ENCODE data around the gene IL34. TPM values are rescaled to one million over a fixed set of nuclear protein-coding genes. Genes with fewer than 3 reads are reported as not detected.

Gene IL34
- total RNA-seq, 1 experiment from 2014 or later: not detected

- Histone ChIP-seq H3K9me3 (ENCODE audit: low read length) (no peaks in the 10 kb centered on the region), H3K36me3 (ENCODE audit: insufficient read depth, low read length) (no peaks in the 10 kb centered on the region), H3K9me2 (replicated peaks; ENCODE audit: insufficient read depth, low read length) (no peaks in the 10 kb centered on the region), H3K27me3 (ENCODE audit: low read length) (no peaks in the 10 kb centered on the region), H3K4me2 (ENCODE audit: low read depth, low read length, poor library complexity, severe bottlenecking) (no peak overlapping the region), H3K4me3 (ENCODE audit: low read length) (no peak overlapping the region), H3K27ac (ENCODE audit: low read length) (no peak overlapping the region), H3K4me1 (ENCODE audit: low read length) (no peaks in the 10 kb centered on the region), H3K79me2 (ENCODE audit: low read length) (no peaks in the 10 kb centered on the region), H3K9ac (ENCODE audit: low read length) (no peak overlapping the region), H4K20me1 (ENCODE audit: insufficient read depth, low read depth, low read length) (no peaks in the 10 kb centered on the region), H2AFZ (ENCODE audit: low read length) (no peak overlapping the region)
- DNase-seq: no peak
These were observed 50.7 kb downstream of the IL34 start for GRCh38 chr16:70696952-70697593.

DNA sequence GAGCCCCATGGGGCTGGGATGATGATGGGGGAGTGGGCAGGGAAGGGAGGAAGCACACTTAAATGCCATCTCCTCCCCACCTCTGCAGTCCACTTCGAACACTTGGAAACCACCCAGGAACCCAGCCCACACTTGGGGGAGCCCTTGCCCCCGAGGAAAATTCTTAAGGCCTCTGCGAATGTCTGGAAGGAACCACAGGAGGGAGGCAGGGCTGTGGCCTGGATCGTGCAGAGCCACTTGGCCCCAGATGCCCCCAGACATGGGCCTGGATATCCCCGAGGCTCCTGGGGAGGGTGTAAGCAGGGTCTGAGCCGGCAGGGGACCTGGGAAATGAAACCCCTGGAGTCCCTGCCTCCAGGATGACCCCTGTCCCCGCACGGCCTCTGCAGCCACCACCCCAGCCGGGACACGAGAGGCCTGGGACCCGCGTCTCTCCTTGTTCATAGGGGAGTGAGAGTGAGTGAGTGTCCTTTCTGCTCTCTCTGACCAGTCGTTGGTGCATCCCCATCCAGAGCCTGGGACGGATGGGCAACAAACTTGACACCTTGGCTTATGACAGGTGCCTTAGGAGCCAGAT, 51.3 kb downstream of the IL34 start:
- DNase-seq: no peak
- H3K9ac ChIP-seq (ENCODE audit: low read length): no peak overlapping the region
- H2AFZ ChIP-seq (ENCODE audit: low read length): no peak overlapping the region
- no peak overlapping the region for H3K4me3 ChIP-seq (ENCODE audit: low read length)
- H3K27ac ChIP-seq (ENCODE audit: low read length): no peak overlapping the region
- no peaks in the 10 kb centered on the region for H4K20me1 ChIP-seq (ENCODE audit: insufficient read depth, low read depth, low read length)
- no peaks in the 10 kb centered on the region for H3K27me3 ChIP-seq (ENCODE audit: low read length)
- no peaks in the 10 kb centered on the region for H3K36me3 ChIP-seq (ENCODE audit: insufficient read depth, low read length)
- no peaks in the 10 kb centered on the region for H3K9me3 ChIP-seq (ENCODE audit: low read length)
- no peaks in the 10 kb centered on the region for H3K4me1 ChIP-seq (ENCODE audit: low read length)
- no peaks in the 10 kb centered on the region for H3K9me2 ChIP-seq (replicated peaks; ENCODE audit: insufficient read depth, low read length)
- H3K4me2 ChIP-seq (ENCODE audit: low read depth, low read length, poor library complexity, severe bottlenecking): no peak overlapping the region
- no peaks in the 10 kb centered on the region for H3K79me2 ChIP-seq (ENCODE audit: low read length)

DNA sequence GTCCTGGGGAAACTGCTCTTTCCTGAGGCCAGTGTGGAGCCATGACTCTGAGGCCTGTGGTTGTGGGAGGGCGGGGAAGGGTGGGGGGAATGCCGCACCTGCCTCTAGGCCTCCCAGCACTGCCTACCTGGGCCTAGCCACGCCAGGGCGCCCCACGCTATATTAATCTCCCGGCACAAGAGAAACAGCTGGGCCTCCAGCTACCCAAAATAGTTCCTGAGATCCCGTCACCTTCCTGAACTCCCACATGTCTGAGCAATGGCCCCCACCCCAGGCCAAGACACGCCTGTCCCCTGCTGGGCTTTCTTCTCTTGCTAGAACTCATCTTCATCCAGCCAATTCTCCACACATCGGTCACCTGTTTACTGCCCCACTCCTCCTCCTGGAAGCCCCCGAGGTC, 52.5 kb downstream of the IL34 start:
- H3K9me2 ChIP-seq (replicated peaks; ENCODE audit: insufficient read depth, low read length): no peaks in the 10 kb centered on the region
- H3K9me3 ChIP-seq (ENCODE audit: low read length): no peaks in the 10 kb centered on the region
- no peaks in the 10 kb centered on the region for H3K27me3 ChIP-seq (ENCODE audit: low read length)
- DNase-seq: no peak
- H3K27ac ChIP-seq (ENCODE audit: low read length): no peak overlapping the region
- H3K4me2 ChIP-seq (ENCODE audit: low read depth, low read length, poor library complexity, severe bottlenecking): no peak overlapping the region
- no peaks in the 10 kb centered on the region for H3K79me2 ChIP-seq (ENCODE audit: low read length)
- no peaks in the 10 kb centered on the region for H3K4me1 ChIP-seq (ENCODE audit: low read length)
- no peak overlapping the region for H3K9ac ChIP-seq (ENCODE audit: low read length)
- H4K20me1 ChIP-seq (ENCODE audit: insufficient read depth, low read depth, low read length): no peaks in the 10 kb centered on the region
- H2AFZ ChIP-seq (ENCODE audit: low read length): no peak overlapping the region
- H3K4me3 ChIP-seq (ENCODE audit: low read length): no peak overlapping the region
- no peaks in the 10 kb centered on the region for H3K36me3 ChIP-seq (ENCODE audit: insufficient read depth, low read length)

- Histone ChIP-seq H3K9me3 (ENCODE audit: low read length) (no peaks in the 10 kb centered on the region), H4K20me1 (ENCODE audit: insufficient read depth, low read depth, low read length) (no peaks in the 10 kb centered on the region), H3K9ac (ENCODE audit: low read length) (no peak overlapping the region), H3K79me2 (ENCODE audit: low read length) (no peaks in the 10 kb centered on the region), H2AFZ (ENCODE audit: low read length) (no peak overlapping the region), H3K4me2 (ENCODE audit: low read depth, low read length, poor library complexity, severe bottlenecking) (no peak overlapping the region), H3K4me1 (ENCODE audit: low read length) (no peaks in the 10 kb centered on the region), H3K27ac (ENCODE audit: low read length) (no peak overlapping the region), H3K9me2 (replicated peaks; ENCODE audit: insufficient read depth, low read length) (no peaks in the 10 kb centered on the region), H3K36me3 (ENCODE audit: insufficient read depth, low read length) (no peaks in the 10 kb centered on the region), H3K4me3 (ENCODE audit: low read length) (no peak overlapping the region), H3K27me3 (ENCODE audit: low read length) (no peaks in the 10 kb centered on the region)
- no peak for DNase-seq
These were observed 53.3 kb downstream of the IL34 start for GRCh38 chr16:70699696-70700095.

- Histone ChIP-seq H2AFZ (ENCODE audit: low read length) (no peak overlapping the region), H3K27me3 (ENCODE audit: low read length) (no peaks in the 10 kb centered on the region), H4K20me1 (ENCODE audit: insufficient read depth, low read depth, low read length) (no peaks in the 10 kb centered on the region), H3K27ac (ENCODE audit: low read length) (no peak overlapping the region), H3K79me2 (ENCODE audit: low read length) (no peaks in the 10 kb centered on the region), H3K4me2 (ENCODE audit: low read depth, low read length, poor library complexity, severe bottlenecking) (no peak overlapping the region), H3K36me3 (ENCODE audit: insufficient read depth, low read length) (no peaks in the 10 kb centered on the region), H3K4me3 (ENCODE audit: low read length) (no peak overlapping the region), H3K9me3 (ENCODE audit: low read length) (no peaks in the 10 kb centered on the region), H3K9me2 (replicated peaks; ENCODE audit: insufficient read depth, low read length) (no peaks in the 10 kb centered on the region), H3K4me1 (ENCODE audit: low read length) (no peaks in the 10 kb centered on the region), H3K9ac (ENCODE audit: low read length) (no peak overlapping the region)
- DNase-seq: no peak
These were observed 54.0 kb downstream of the IL34 start for GRCh38 chr16:70700101-70701020.

DNA sequence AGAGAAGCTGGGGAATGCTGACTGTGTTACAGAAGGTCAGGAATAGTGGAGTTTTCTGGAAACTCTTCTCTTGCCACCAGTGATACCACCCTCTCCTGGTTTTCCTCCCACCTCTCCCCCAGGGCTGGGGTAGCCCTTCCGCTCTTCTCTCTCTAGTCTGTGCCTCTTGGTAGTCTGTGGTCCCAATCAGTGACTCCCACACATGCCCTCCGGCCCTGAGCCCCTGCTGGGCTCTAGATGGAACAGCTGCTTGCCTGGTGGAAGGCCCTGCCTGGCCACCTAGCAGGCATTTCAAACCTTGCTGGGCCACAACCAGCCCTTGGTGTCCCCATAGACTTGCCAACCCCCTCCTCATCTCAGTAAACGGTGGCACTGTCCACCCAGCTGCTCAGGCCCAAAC, 54.7 kb downstream of the IL34 start:
- Histone ChIP-seq H4K20me1 (ENCODE audit: insufficient read depth, low read depth, low read length) (no peaks in the 10 kb centered on the region), H3K9ac (ENCODE audit: low read length) (no peak overlapping the region)

DNA sequence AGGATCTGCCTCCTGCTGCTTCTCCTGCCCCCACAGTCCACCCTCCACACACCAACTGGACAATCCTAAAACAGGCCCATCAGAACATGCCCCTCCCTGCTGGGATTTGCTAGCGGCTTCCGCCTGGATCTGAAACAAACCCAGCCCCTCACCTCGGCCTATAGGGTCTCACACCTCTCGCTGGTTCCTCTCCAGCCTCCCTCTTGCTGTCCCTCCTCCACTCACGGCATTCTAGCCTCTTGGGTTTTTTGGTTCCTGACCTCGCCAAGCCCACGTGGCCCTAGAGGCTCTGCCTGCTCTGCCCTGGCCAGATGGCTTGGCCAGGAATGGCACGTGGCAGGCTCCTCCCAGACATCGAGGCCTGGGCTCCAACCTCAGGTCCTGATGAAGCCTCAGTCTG, 55.2 kb downstream of the IL34 start:
- no peaks in the 10 kb centered on the region for H3K79me2 ChIP-seq (ENCODE audit: low read length)
- H3K27ac ChIP-seq (ENCODE audit: low read length): no peak overlapping the region
- DNase-seq: no peak
- no peaks in the 10 kb centered on the region for H3K36me3 ChIP-seq (ENCODE audit: insufficient read depth, low read length)
- H3K27me3 ChIP-seq (ENCODE audit: low read length): no peaks in the 10 kb centered on the region
- H3K4me2 ChIP-seq (ENCODE audit: low read depth, low read length, poor library complexity, severe bottlenecking): no peak overlapping the region
- H3K9me3 ChIP-seq (ENCODE audit: low read length): no peaks in the 10 kb centered on the region
- H4K20me1 ChIP-seq (ENCODE audit: insufficient read depth, low read depth, low read length): no peaks in the 10 kb centered on the region
- H3K9ac ChIP-seq (ENCODE audit: low read length): no peak overlapping the region
- no peaks in the 10 kb centered on the region for H3K9me2 ChIP-seq (replicated peaks; ENCODE audit: insufficient read depth, low read length)
- H3K4me1 ChIP-seq (ENCODE audit: low read length): no peaks in the 10 kb centered on the region
- no peak overlapping the region for H2AFZ ChIP-seq (ENCODE audit: low read length)
- H3K4me3 ChIP-seq (ENCODE audit: low read length): no peak overlapping the region

More for the DNA sequence above, 54.7 kb downstream of the IL34 start:
- Histone ChIP-seq H3K4me1 (ENCODE audit: low read length) (no peaks in the 10 kb centered on the region), H3K27ac (ENCODE audit: low read length) (no peak overlapping the region), H3K27me3 (ENCODE audit: low read length) (no peaks in the 10 kb centered on the region), H3K4me2 (ENCODE audit: low read depth, low read length, poor library complexity, severe bottlenecking) (no peak overlapping the region), H3K9me3 (ENCODE audit: low read length) (no peaks in the 10 kb centered on the region), H3K36me3 (ENCODE audit: insufficient read depth, low read length) (no peaks in the 10 kb centered on the region), H3K79me2 (ENCODE audit: low read length) (no peaks in the 10 kb centered on the region), H2AFZ (ENCODE audit: low read length) (no peak overlapping the region), H3K9me2 (replicated peaks; ENCODE audit: insufficient read depth, low read length) (no peaks in the 10 kb centered on the region), H3K4me3 (ENCODE audit: low read length) (no peak overlapping the region)
- no peak for DNase-seq

DNA sequence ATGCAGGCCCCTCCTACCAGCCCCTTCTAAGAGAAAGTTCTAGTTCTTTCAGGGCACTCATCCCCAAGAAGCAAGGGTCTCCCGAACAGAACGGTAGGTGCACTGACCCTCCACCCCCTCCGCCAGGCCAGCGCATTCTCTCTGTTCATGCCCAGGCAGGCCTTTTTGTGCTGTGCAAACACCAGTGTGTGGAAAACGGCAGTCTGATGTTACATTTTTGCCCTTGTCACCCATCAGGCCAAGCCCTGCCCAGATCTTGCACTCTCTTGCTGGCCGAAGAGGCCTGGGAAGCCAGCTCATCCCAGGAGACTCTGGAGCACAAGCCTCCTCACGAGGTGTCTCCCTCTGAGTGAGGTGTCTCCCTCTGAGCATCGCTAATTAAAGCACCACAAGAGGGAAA, 55.6 kb downstream of the IL34 start:
- Histone ChIP-seq H3K36me3 (ENCODE audit: insufficient read depth, low read length) (no peaks in the 10 kb centered on the region), H3K4me2 (ENCODE audit: low read depth, low read length, poor library complexity, severe bottlenecking) (no peak overlapping the region), H3K27ac (ENCODE audit: low read length) (no peak overlapping the region), H3K4me1 (ENCODE audit: low read length) (no peaks in the 10 kb centered on the region), H3K9ac (ENCODE audit: low read length) (no peak overlapping the region), H3K79me2 (ENCODE audit: low read length) (no peaks in the 10 kb centered on the region), H2AFZ (ENCODE audit: low read length) (no peak overlapping the region), H4K20me1 (ENCODE audit: insufficient read depth, low read depth, low read length) (no peaks in the 10 kb centered on the region), H3K4me3 (ENCODE audit: low read length) (no peak overlapping the region), H3K27me3 (ENCODE audit: low read length) (no peaks in the 10 kb centered on the region), H3K9me2 (replicated peaks; ENCODE audit: insufficient read depth, low read length) (no peaks in the 10 kb centered on the region), H3K9me3 (ENCODE audit: low read length) (no peaks in the 10 kb centered on the region)
- DNase-seq: no peak

Data from Karpas-422 (cell line).